Activated CD8-positive, alpha-beta memory T cell treated with anti-CD3 and anti-CD28 coated beads, Interleukin-2, amount 50 U/mL, for 48 hours (primary cell): Measurements from ENCODE around the gene G0S2.
"Not testable (repeated sequence)": the region's sequence is repeated elsewhere in the genome, so short reads cannot be mapped to it uniquely, and the experiment has no call there.

Source experiments
- DNase-seq: peaks from one replicate; pipeline ENCODE4 v3.0.0-alpha.2; 2020

G0S2 gene

GRCh38 chr1:209685821-209686220 lies 10.6 kb downstream of the G0S2 start:
- DNase-seq = no peak

GRCh38 chr1:209686322-209686721 lies 11.1 kb downstream of the G0S2 start:
- no peak for DNase-seq

- no peak for DNase-seq
Observed at GRCh38 chr1:209688746-209689234, 13.6 kb downstream of the G0S2 start.

- no peak for DNase-seq
Observed at GRCh38 chr1:209689477-209689876, 14.3 kb downstream of the G0S2 start.

GRCh38 chr1:209691237-209691636 lies 16.0 kb downstream of the G0S2 start:
- DNase-seq = no peak

GRCh38 chr1:209692296-209692695 lies 17.1 kb downstream of the G0S2 start:
- no peak for DNase-seq

- peak; percentile 84 for DNase-seq
Observed at GRCh38 chr1:209692745-209693504, 17.7 kb downstream of the G0S2 start.

- no peak for DNase-seq
Observed at GRCh38 chr1:209696673-209697072, 21.5 kb downstream of the G0S2 start.

GRCh38 chr1:209697126-209697525 lies 21.9 kb downstream of the G0S2 start:
- no peak for DNase-seq

- DNase-seq = not testable (repeated sequence)
Observed at GRCh38 chr1:209700686-209701085, 25.5 kb downstream of the G0S2 start.

- DNase-seq = no peak
Observed at GRCh38 chr1:209702832-209703231, 27.6 kb downstream of the G0S2 start.

GRCh38 chr1:209703834-209704504 lies 28.8 kb downstream of the G0S2 start:
- no peak for DNase-seq

- no peak for DNase-seq
Observed at GRCh38 chr1:209704584-209704983, 29.4 kb downstream of the G0S2 start, which contains the start of gene HSD11B1. TSS of gene HSD11B1 (plus strand) at chr1:209704846. CDS start at chr1:209704943, 97 bp downstream.

- no peak for DNase-seq
Observed at GRCh38 chr1:209705033-209705598, 29.9 kb downstream of the G0S2 start.

- DNase-seq = no peak
Observed at GRCh38 chr1:209706622-209707021, 31.4 kb downstream of the G0S2 start.

- no peak for DNase-seq
Observed at GRCh38 chr1:209707308-209707707, 32.1 kb downstream of the G0S2 start.

GRCh38 chr1:209708297-209708696 lies 33.1 kb downstream of the G0S2 start:
- no peak for DNase-seq

- DNase-seq = no peak
Observed at GRCh38 chr1:209710093-209710492, 34.9 kb downstream of the G0S2 start.

GRCh38 chr1:209710847-209711246 lies 35.6 kb downstream of the G0S2 start:
- no peak for DNase-seq

- no peak for DNase-seq
Observed at GRCh38 chr1:209714338-209714737, 39.1 kb downstream of the G0S2 start.

- DNase-seq = no peak
Observed at GRCh38 chr1:209715314-209715713, 40.1 kb downstream of the G0S2 start.

- DNase-seq = no peak
Observed at GRCh38 chr1:209717818-209718217, 42.6 kb downstream of the G0S2 start.

- DNase-seq = no peak
Observed at GRCh38 chr1:209720326-209720725, 45.1 kb downstream of the G0S2 start.

GRCh38 chr1:209720826-209721225 lies 45.6 kb downstream of the G0S2 start:
- DNase-seq = no peak
